ENCODE data around the gene MIOX. TPM values are rescaled to one million over a fixed set of nuclear protein-coding genes. Genes with fewer than 3 reads are reported as not detected.

MIOX gene
- 0.14 and 0.22 TPM in 2 replicates for polyA plus RNA-seq (2011; rRNA removed)
- not detected in 2 replicates for polyA minus RNA-seq (2011; rRNA and poly(A)+ RNA removed)

- Histone ChIP-seq H3K27me3 (ENCODE audit: control insufficient read depth, insufficient read depth, low read length) (peaks cover 8% of the 10 kb centered on the region), H3K4me3 (ENCODE audit: low read depth, low read length) (no peak within 1 kb of the TSS), H3K27ac (ENCODE audit: low read depth, low read length) (no peak within 1 kb of the TSS), H3K9me3 (ENCODE audit: control insufficient read depth, insufficient read depth, low read length) (peaks cover 4% of the 10 kb centered on the region; the same call in 1 of the 2 replicates)
- DNase-seq (ENCODE audit: low read depth, low spot score): no peak
- POLR2A ChIA-PET: no interaction called here
- TF ChIP-seq, protein P1, sequence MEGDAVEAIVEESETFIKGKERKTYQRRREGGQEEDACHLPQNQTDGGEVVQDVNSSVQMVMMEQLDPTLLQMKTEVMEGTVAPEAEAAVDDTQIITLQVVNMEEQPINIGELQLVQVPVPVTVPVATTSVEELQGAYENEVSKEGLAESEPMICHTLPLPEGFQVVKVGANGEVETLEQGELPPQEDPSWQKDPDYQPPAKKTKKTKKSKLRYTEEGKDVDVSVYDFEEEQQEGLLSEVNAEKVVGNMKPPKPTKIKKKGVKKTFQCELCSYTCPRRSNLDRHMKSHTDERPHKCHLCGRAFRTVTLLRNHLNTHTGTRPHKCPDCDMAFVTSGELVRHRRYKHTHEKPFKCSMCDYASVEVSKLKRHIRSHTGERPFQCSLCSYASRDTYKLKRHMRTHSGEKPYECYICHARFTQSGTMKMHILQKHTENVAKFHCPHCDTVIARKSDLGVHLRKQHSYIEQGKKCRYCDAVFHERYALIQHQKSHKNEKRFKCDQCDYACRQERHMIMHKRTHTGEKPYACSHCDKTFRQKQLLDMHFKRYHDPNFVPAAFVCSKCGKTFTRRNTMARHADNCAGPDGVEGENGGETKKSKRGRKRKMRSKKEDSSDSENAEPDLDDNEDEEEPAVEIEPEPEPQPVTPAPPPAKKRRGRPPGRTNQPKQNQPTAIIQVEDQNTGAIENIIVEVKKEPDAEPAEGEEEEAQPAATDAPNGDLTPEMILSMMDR (IDR thresholded peaks at IDR 0.05; ENCODE audit: low read depth, low read length): no peak
- CTCF ChIA-PET: interaction anchor here (0.7 kb wide), 1 partner anchor 79 kb away, joined by 3 read pairs; no protein-coding TSS in a partner anchor
These were observed at the start of gene MIOX for GRCh38 chr22:50486561-50487289. TSS of gene MIOX (plus strand) at chr22:50486859. CDS start at chr22:50486898, 39 bp downstream.

DNA sequence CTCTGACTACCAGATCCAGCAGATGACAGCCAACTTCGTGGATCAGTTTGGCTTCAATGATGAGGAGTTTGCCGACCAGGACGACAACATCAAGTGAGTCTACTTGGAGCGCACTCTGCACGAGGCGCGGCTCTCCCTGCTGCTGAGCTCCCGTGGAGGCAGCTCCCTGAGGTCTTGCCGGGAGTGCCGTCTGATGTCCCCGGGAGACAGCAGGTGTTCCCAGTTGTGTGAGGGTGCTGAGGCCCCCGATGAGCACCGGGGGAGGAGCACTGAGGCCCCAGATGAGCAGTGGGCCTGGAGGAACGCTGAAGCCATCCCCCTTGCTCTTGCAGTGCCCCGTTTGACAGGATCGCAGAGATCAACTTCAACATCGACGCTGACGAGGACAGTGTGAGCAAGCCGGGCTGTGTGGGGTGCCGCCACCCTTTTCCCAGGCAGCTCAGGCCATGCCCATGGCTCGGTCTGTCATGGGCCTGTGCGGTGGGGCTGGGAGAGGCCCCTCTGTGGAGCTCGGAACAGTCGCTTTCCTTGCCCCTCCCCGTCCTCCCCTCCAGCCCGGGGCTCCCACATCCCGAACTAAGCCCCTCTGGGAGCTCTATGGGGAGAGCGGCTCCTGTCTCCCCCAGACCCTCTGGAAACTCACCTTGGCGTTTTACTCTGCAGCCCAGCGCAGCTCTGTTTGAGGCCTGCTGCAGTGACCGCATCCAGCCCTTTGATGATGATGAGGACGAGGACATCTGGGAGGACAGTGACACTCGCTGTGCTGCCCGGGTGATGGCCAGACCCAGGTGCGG lies 49.0 kb upstream of the MIOX start:
- Histone ChIP-seq H3K27me3 (ENCODE audit: control insufficient read depth, insufficient read depth, low read length) (no peaks in the 10 kb centered on the region), H3K27ac (ENCODE audit: low read depth, low read length) (no peak overlapping the region), H3K9me3 (ENCODE audit: control insufficient read depth, insufficient read depth, low read length) (no peaks in the 10 kb centered on the region; the same call in 1 of the 2 replicates), H3K4me3 (ENCODE audit: low read depth, low read length) (no peak overlapping the region)
- ChIA-PET CTCF (no interaction called here), POLR2A (interaction anchor here (0.6 kb wide), 1 partner anchor 72 kb away, joined by 7 read pairs; no protein-coding TSS in a partner anchor)
- DNase-seq (ENCODE audit: low read depth, low spot score): no peak
- TF ChIP-seq, protein P1 (IDR thresholded peaks at IDR 0.05; ENCODE audit: low read depth, low read length): no peak

GRCh38 chr22:50438305-50439275 lies 48.1 kb upstream of the MIOX start:
- Histone ChIP-seq H3K27me3 (ENCODE audit: control insufficient read depth, insufficient read depth, low read length) (no peaks in the 10 kb centered on the region), H3K4me3 (ENCODE audit: low read depth, low read length) (no peak overlapping the region), H3K9me3 (ENCODE audit: control insufficient read depth, insufficient read depth, low read length) (no peaks in the 10 kb centered on the region; the same call in 1 of the 2 replicates), H3K27ac (ENCODE audit: low read depth, low read length) (no peak overlapping the region)
- POLR2A ChIA-PET: no interaction called here
- CTCF ChIA-PET: no interaction called here
- DNase-seq (ENCODE audit: low read depth, low spot score): no peak
- TF ChIP-seq, protein P1 (IDR thresholded peaks at IDR 0.05; ENCODE audit: low read depth, low read length): no peak

- no peaks in the 10 kb centered on the region; the same call in 1 of the 2 replicates for H3K9me3 ChIP-seq (ENCODE audit: control insufficient read depth, insufficient read depth, low read length)
- ChIA-PET POLR2A (interaction anchor here (1.1 kb wide), 1 partner anchor 11 kb away, joined by 3 read pairs; no protein-coding TSS in a partner anchor), CTCF (no interaction called here)
- H3K27me3 ChIP-seq (ENCODE audit: control insufficient read depth, insufficient read depth, low read length): no peaks in the 10 kb centered on the region
- DNase-seq (ENCODE audit: low read depth, low spot score): no peak
- TF ChIP-seq, protein P1 (IDR thresholded peaks at IDR 0.05; ENCODE audit: low read depth, low read length): no peak
- no peak overlapping the region for H3K4me3 ChIP-seq (ENCODE audit: low read depth, low read length)
- no peak overlapping the region for H3K27ac ChIP-seq (ENCODE audit: low read depth, low read length)
These were observed 47.3 kb upstream of the MIOX start for GRCh38 chr22:50439314-50439870.

All from AG04450 (cell line).